Activated CD4-positive, alpha-beta T cell treated with anti-CD3 and anti-CD28 coated beads, Interleukin-2, amount 10 ng/mL, durations not matched to agents 7 days and 5 days (primary cell): ENCODE data around the gene CHKA. TPM values are rescaled to one million over a fixed set of nuclear protein-coding genes. Genes with fewer than 3 reads are reported as not detected.
A peak's percentile ranks its signal among the peaks of the same experiment; 100 is the strongest.

Source experiments
- CTCF ChIA-PET: fragments of 350-600 bp; sonication (Branson Sonifier 250); formaldehyde crosslinking; loops from one replicate; lab custom pipeline; 2021; ENCODE audit warnings: antibody characterized with exemption; lab: Charles Lee
- POLR2A ChIA-PET: fragments of 350-600 bp; sonication (Branson Sonifier 250); formaldehyde crosslinking; loops from one replicate; lab custom pipeline; 2021; ENCODE audit warnings: antibody characterized with exemption; lab: Charles Lee
- DNase-seq: peaks from one replicate; pipeline ENCODE4 v3.0.0-alpha.2; 2020
- H3K27ac Mint-ChIP-seq: one replicate; pipeline ENCODE4 v1.8.0; 2021; ENCODE audit warnings: mild to moderate bottlenecking, moderate library complexity, mixed read lengths
- H3K27me3 Mint-ChIP-seq: one replicate; pipeline ENCODE4 v1.8.0; 2021; ENCODE audit warnings: mixed read lengths
- H3K36me3 Mint-ChIP-seq: one replicate; pipeline ENCODE4 v1.8.0; 2021; ENCODE audit warnings: low read depth, mixed read lengths
- H3K4me1 Mint-ChIP-seq: one replicate; pipeline ENCODE4 v1.8.0; 2021; ENCODE audit warnings: mixed read lengths
- H3K4me3 Mint-ChIP-seq: one replicate; pipeline ENCODE4 v1.8.0; 2021; ENCODE audit warnings: mild to moderate bottlenecking, moderate library complexity, mixed read lengths
- H3K9me3 Mint-ChIP-seq: one replicate; pipeline ENCODE4 v1.8.0; 2021; ENCODE audit warnings: mixed read lengths
- total RNA-seq, 2 experiments: library from RNA; stranded (reverse); gene quantifications; one replicate each; pipeline ENCODE4 v1.2.3, GENCODE V29; 2021

CHKA gene
- total RNA-seq, 2 experiments from 2014 or later, result 4.5 to 6.3 TPM

- no peak for DNase-seq
- ChIA-PET POLR2A (no interaction called here), CTCF (no interaction called here)
- H3K27me3 Mint-ChIP-seq, result no peaks in the 10 kb centered on the region
- H3K4me1 Mint-ChIP-seq, result no peaks in the 10 kb centered on the region
- H3K27ac Mint-ChIP-seq, result no peak overlapping the region
- H3K4me3 Mint-ChIP-seq, result no peak overlapping the region
- no peaks in the 10 kb centered on the region for H3K9me3 Mint-ChIP-seq
- H3K36me3 Mint-ChIP-seq, result no peaks in the 10 kb centered on the region
These were observed 46.4 kb downstream of the CHKA start for GRCh38 chr11:68074584-68075352.

- H3K9me3 Mint-ChIP-seq, result no peaks in the 10 kb centered on the region
- POLR2A ChIA-PET, result interaction anchor here (0.6 kb wide), 1 partner anchor 19 kb away, joined by 6 read pairs; no protein-coding TSS in a partner anchor
- CTCF ChIA-PET, result interaction anchor here (0.5 to 1.5 kb wide), 3 partner anchors 12 to 402 kb away, joined by 3 read pairs; no protein-coding TSS in a partner anchor
- H3K27me3 Mint-ChIP-seq, result no peaks in the 10 kb centered on the region
- no peak overlapping the region for H3K4me3 Mint-ChIP-seq
- DNase-seq, result no peak
- no peak overlapping the region for H3K27ac Mint-ChIP-seq
- no peaks in the 10 kb centered on the region for H3K36me3 Mint-ChIP-seq
- no peaks in the 10 kb centered on the region for H3K4me1 Mint-ChIP-seq
These were observed 49.7 kb downstream of the CHKA start for GRCh38 chr11:68071281-68072048.

- H3K9me3 Mint-ChIP-seq, result no peaks in the 10 kb centered on the region
- no peaks in the 10 kb centered on the region for H3K27me3 Mint-ChIP-seq
- H3K4me1 Mint-ChIP-seq, result no peaks in the 10 kb centered on the region
- no peak overlapping the region for H3K27ac Mint-ChIP-seq
- DNase-seq, result no peak
- H3K36me3 Mint-ChIP-seq, result no peaks in the 10 kb centered on the region
- no peak overlapping the region for H3K4me3 Mint-ChIP-seq
- ChIA-PET CTCF (interaction anchor here (1.5 kb wide), 1 partner anchor 30 kb away, joined by 3 read pairs; no protein-coding TSS in a partner anchor), POLR2A (no interaction called here)
These were observed 53.2 kb downstream of the CHKA start for GRCh38 chr11:68067991-68068390.

GRCh38 chr11:68066742-68067141 is 54.4 kb downstream of the CHKA start:
- H3K27me3 Mint-ChIP-seq, result no peaks in the 10 kb centered on the region
- no peaks in the 10 kb centered on the region for H3K4me1 Mint-ChIP-seq
- no peak overlapping the region for H3K27ac Mint-ChIP-seq
- no peaks in the 10 kb centered on the region for H3K9me3 Mint-ChIP-seq
- DNase-seq, result no peak
- ChIA-PET POLR2A (no interaction called here), CTCF (interaction anchor here (1.5 kb wide), 1 partner anchor 29 kb away, joined by 3 read pairs; no protein-coding TSS in a partner anchor)
- H3K4me3 Mint-ChIP-seq, result no peak overlapping the region
- H3K36me3 Mint-ChIP-seq, result peaks cover 5% of the 10 kb centered on the region

GRCh38 chr11:68065841-68066240 is 55.3 kb downstream of the CHKA start:
- Mint-ChIP-seq H3K9me3 (no peaks in the 10 kb centered on the region), H3K4me1 (no peaks in the 10 kb centered on the region), H3K36me3 (peaks cover 7% of the 10 kb centered on the region), H3K27ac (no peak overlapping the region), H3K27me3 (no peaks in the 10 kb centered on the region), H3K4me3 (no peak overlapping the region)
- DNase-seq, result no peak
- ChIA-PET POLR2A (no interaction called here), CTCF (interaction anchor here (0.7 kb wide), 1 partner anchor 1784 kb away, joined by 4 read pairs; no protein-coding TSS in a partner anchor)

- H3K27ac Mint-ChIP-seq, result no peak overlapping the region
- H3K27me3 Mint-ChIP-seq, result no peaks in the 10 kb centered on the region
- H3K36me3 Mint-ChIP-seq, result peaks cover 9% of the 10 kb centered on the region
- POLR2A ChIA-PET, result no interaction called here
- no peaks in the 10 kb centered on the region for H3K4me1 Mint-ChIP-seq
- no peak for DNase-seq
- H3K9me3 Mint-ChIP-seq, result no peaks in the 10 kb centered on the region
- CTCF ChIA-PET, result interaction anchor here (0.6 to 0.7 kb wide), 2 partner anchors 251 to 1783 kb away, joined by 3 to 4 read pairs; no protein-coding TSS in a partner anchor
- H3K4me3 Mint-ChIP-seq, result no peak overlapping the region
These were observed 56.3 kb downstream of the CHKA start for GRCh38 chr11:68064926-68065325.

GRCh38 chr11:68061508-68061907 is 59.7 kb downstream of the CHKA start:
- no peak overlapping the region for H3K27ac Mint-ChIP-seq
- CTCF ChIA-PET, result interaction anchor here (0.9 kb wide), 1 partner anchor 38 kb away, joined by 3 read pairs; no protein-coding TSS in a partner anchor
- H3K9me3 Mint-ChIP-seq, result no peaks in the 10 kb centered on the region
- POLR2A ChIA-PET, result no interaction called here
- no peaks in the 10 kb centered on the region for H3K27me3 Mint-ChIP-seq
- DNase-seq, result no peak
- H3K4me3 Mint-ChIP-seq, result no peak overlapping the region
- H3K4me1 Mint-ChIP-seq, result no peaks in the 10 kb centered on the region
- H3K36me3 Mint-ChIP-seq, result peaks cover 9% of the 10 kb centered on the region

- no peak overlapping the region for H3K27ac Mint-ChIP-seq
- ChIA-PET POLR2A (no interaction called here), CTCF (no interaction called here)
- H3K27me3 Mint-ChIP-seq, result no peaks in the 10 kb centered on the region
- H3K4me3 Mint-ChIP-seq, result no peak overlapping the region
- H3K36me3 Mint-ChIP-seq, result peaks cover 14% of the 10 kb centered on the region
- no peak for DNase-seq
- H3K4me1 Mint-ChIP-seq, result no peaks in the 10 kb centered on the region
- H3K9me3 Mint-ChIP-seq, result no peaks in the 10 kb centered on the region
These were observed 63.4 kb downstream of the CHKA start for GRCh38 chr11:68057807-68058206.

GRCh38 chr11:68056317-68057285 is 64.6 kb downstream of the CHKA start:
- Mint-ChIP-seq H3K4me3 (no peak overlapping the region), H3K27me3 (no peaks in the 10 kb centered on the region), H3K9me3 (no peaks in the 10 kb centered on the region), H3K4me1 (no peaks in the 10 kb centered on the region), H3K36me3 (peaks cover 15% of the 10 kb centered on the region), H3K27ac (no peak overlapping the region)
- POLR2A ChIA-PET, result no interaction called here
- no peak for DNase-seq
- CTCF ChIA-PET, result interaction anchor here (0.6 kb wide), 1 partner anchor 248 kb away, joined by 3 read pairs; no protein-coding TSS in a partner anchor

- no peaks in the 10 kb centered on the region for H3K9me3 Mint-ChIP-seq
- H3K4me1 Mint-ChIP-seq, result no peaks in the 10 kb centered on the region
- H3K27ac Mint-ChIP-seq, result peak overlapping the region; percentile 58
- H3K4me3 Mint-ChIP-seq, result no peak overlapping the region
- POLR2A ChIA-PET, result no interaction called here
- DNase-seq, result no peak
- CTCF ChIA-PET, result interaction anchor here (0.9 kb wide), 1 partner anchor 19 kb away, joined by 3 read pairs; no protein-coding TSS in a partner anchor
- peaks cover 24% of the 10 kb centered on the region for H3K36me3 Mint-ChIP-seq
- H3K27me3 Mint-ChIP-seq, result no peaks in the 10 kb centered on the region
These were observed 67.0 kb downstream of the CHKA start for GRCh38 chr11:68053981-68054812.

GRCh38 chr11:68053117-68053516 is 68.1 kb downstream of the CHKA start:
- no peaks in the 10 kb centered on the region for H3K4me1 Mint-ChIP-seq
- CTCF ChIA-PET, result interaction anchor here (0.9 kb wide), 1 partner anchor 20 kb away, joined by 3 read pairs; no protein-coding TSS in a partner anchor
- H3K4me3 Mint-ChIP-seq, result no peak overlapping the region
- POLR2A ChIA-PET, result no interaction called here
- DNase-seq, result no peak
- peaks cover 24% of the 10 kb centered on the region for H3K36me3 Mint-ChIP-seq
- H3K9me3 Mint-ChIP-seq, result no peaks in the 10 kb centered on the region
- H3K27me3 Mint-ChIP-seq, result no peaks in the 10 kb centered on the region
- H3K27ac Mint-ChIP-seq, result no peak overlapping the region
